GM19468 (cell line): ENCODE data around the gene JAKMIP3.

Experiments
- ATAC-seq: cut with Tn5 transposase; IDR thresholded peaks from one replicate; pipeline ENCODE4 v1.9.1; 2021; ENCODE audit warnings: mild to moderate bottlenecking, moderate library complexity, moderate number of reproducible peaks; ENCODE audit not compliant: unreplicated experiment; ENCODE audit errors: extremely low read depth

The JAKMIP3 gene

GRCh38 chr10:132065491-132066105, at the start of gene JAKMIP3:
Gene JAKMIP3 (plus strand): TSS chr10:132065946. CDS start chr10:132104809, 38,863 bp downstream.
- ATAC-seq: no peak

GRCh38 chr10:132016514-132016913, 49.2 kb upstream of the JAKMIP3 start:
- no peak for ATAC-seq

- no peak for ATAC-seq
Observed at GRCh38 chr10:132018446-132018845, 47.3 kb upstream of the JAKMIP3 start.

- ATAC-seq: no peak
Observed at GRCh38 chr10:132019366-132019765, 46.4 kb upstream of the JAKMIP3 start.

- no peak for ATAC-seq
Observed at GRCh38 chr10:132020456-132020855, 45.3 kb upstream of the JAKMIP3 start.

- no peak for ATAC-seq
Observed at GRCh38 chr10:132021046-132021445, 44.7 kb upstream of the JAKMIP3 start.

GRCh38 chr10:132021504-132022143, 44.1 kb upstream of the JAKMIP3 start:
- ATAC-seq: no peak

- no peak for ATAC-seq
Observed at GRCh38 chr10:132022241-132022640, 43.5 kb upstream of the JAKMIP3 start.

- ATAC-seq: no peak
Observed at GRCh38 chr10:132023092-132023811, 42.5 kb upstream of the JAKMIP3 start.

- no peak for ATAC-seq
Observed at GRCh38 chr10:132027423-132027983, 38.2 kb upstream of the JAKMIP3 start.

- ATAC-seq: no peak
Observed at GRCh38 chr10:132028706-132029105, 37.0 kb upstream of the JAKMIP3 start.

GRCh38 chr10:132030898-132031463, 34.8 kb upstream of the JAKMIP3 start:
- no peak for ATAC-seq

- ATAC-seq: no peak
Observed at GRCh38 chr10:132033632-132034031, 32.1 kb upstream of the JAKMIP3 start.

- no peak for ATAC-seq
Observed at GRCh38 chr10:132035476-132035875, 30.3 kb upstream of the JAKMIP3 start.

- ATAC-seq: no peak
Observed at GRCh38 chr10:132036153-132036886, 29.4 kb upstream of the JAKMIP3 start.

- ATAC-seq: no peak
Observed at GRCh38 chr10:132036887-132037675, 28.7 kb upstream of the JAKMIP3 start.

GRCh38 chr10:132037676-132037975, 28.1 kb upstream of the JAKMIP3 start:
- ATAC-seq: no peak

GRCh38 chr10:132039371-132039770, 26.4 kb upstream of the JAKMIP3 start:
- no peak for ATAC-seq

GRCh38 chr10:132040046-132040445, 25.7 kb upstream of the JAKMIP3 start:
- no peak for ATAC-seq
